Activated CD8-positive, alpha-beta memory T cell treated with anti-CD3 and anti-CD28 coated beads, Interleukin-2, amount 50 U/mL, for 1 hour (primary cell): Measurements from ENCODE around the gene STK11.

Experiments
- DNase-seq: peaks from one replicate; pipeline ENCODE4 v3.0.0-alpha.2; 2020; ENCODE audit errors: extremely low read depth

The STK11 gene

DNA sequence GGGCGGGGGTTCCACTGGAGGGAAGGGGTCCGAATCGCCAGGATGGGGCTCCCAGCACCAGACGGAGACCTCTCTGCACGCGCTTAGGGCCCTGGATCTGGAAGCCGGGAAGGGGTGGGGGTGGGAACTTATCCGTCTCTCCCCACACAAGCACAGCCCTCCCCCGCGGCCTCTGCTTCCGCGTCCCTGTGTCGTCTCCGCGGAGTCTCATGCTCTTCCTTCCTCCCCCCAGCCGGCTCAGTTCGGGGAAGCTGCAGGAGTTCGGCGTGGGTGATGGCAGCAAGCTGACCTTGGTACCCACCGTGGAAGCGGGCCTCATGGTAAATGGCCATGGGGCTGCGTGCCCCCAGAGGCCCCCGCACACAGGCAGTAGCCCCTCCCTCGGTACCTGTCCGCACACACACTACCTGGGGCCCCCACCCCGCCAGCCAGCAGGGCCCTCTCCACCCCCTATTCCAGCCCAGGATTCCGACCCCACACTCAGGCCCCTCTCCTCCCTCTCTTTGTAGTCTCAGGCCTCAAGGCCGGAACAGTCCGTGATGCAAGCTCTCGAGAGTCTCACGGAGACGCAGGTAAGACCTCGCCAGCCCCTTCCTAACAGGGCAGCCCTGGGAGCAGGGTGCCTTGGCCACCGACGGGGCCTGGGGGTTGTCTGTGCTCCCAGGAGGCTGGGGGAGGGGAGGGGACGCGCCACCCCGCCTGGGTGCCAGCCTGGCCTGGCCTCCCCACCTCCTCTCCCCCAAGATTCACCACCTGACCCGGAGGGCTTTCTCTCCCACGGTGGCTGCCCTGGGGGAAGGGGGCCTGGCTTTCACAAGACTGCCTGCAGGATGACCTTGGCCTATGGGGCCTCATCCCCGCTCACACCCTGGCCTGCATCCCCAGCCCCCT lies 46.0 kb downstream of the STK11 start:
- DNase-seq = no peak

DNA sequence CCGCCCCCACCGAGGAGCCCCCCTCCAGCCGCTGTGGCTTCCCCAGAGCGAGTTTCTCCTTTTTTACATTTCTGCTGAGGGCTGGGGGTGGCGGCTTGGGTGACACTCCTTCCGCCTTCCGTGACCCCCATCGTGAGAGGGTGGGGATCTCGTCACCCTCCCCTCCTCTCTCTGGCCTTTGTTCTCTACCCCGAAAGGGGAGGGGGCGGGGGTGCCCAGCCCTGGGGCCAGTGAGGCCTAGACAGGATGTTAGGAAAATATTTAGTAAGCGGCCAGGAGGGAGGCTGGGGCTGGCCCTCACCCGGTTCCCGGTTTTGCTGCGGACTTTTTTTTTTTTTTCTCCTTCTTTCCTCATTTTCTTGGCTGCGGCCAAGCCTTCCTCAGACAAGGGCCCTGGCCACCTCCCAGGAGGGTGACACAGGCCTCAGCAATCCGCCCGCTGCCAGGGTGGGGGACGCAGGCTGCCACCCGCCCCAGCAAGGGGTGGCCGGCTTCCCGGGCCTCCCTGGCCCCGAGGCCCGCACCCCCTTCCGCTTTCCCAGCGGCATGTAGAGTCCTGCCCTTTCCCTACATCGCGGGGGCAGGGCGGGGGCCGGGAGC lies 46.7 kb downstream of the STK11 start:
- DNase-seq = no peak

DNA sequence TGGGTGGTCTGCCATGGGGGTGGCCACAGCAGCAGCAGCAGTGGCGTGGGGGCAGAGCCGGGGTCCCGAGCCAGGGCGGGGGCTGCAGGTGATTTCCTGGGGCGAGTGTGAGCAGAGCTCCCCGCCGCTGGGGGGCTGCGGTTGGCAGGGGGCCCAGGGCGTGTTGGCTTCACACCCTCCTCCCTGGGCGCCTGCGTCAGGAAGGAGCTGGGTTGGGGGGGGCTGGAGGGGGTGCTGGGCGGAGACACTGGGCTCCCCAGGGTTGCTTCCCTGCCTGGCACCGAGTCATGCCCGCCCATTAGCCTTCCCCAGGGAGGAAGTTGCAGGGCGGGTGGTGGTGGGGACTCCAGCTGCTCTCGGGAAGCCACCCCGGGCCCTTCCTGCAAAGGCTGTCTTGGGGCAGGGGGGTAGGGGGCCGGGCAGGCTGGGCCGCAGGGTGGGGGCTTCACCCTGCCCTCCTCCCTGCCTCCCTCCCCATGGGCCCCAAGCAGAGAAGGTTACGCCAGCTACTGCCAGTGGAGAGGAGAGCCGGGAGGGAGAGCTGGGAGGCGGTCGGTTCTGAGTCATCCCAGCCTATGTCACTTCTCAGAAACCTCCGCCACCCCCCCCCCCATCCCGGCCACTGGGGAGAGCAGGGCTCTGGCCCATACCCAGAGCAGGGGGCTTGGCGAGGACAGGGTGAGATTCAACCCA lies 47.4 kb downstream of the STK11 start:
- no peak for DNase-seq

DNA sequence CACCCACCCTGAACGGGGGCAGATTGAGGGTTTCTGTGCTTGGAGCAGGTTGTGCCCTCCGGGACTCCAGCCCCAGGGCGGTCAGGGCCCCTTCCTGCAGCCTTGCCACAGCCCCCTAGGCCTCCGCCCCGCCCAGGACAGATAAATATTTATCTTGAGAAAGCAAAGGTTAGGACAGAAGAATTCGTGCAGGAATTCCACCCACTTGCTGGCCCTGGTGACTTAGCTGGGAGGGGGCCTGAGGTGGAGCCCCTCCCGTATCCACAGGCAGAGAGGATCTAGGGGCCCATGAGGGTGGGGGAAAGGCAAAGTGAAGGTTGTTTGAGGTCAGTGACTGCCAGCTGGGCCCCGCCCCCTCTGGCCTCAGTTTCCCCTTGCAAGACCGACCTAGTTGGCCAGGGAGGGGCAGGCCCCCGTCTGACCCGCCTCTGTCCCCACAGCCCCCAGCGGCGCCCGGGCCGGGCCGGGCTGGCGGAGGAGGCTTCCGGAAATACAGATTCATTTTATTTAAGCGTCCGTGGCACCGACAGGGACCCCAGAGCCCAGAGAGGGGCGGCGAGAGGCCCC lies 48.0 kb downstream of the STK11 start:
- no peak for DNase-seq

DNA sequence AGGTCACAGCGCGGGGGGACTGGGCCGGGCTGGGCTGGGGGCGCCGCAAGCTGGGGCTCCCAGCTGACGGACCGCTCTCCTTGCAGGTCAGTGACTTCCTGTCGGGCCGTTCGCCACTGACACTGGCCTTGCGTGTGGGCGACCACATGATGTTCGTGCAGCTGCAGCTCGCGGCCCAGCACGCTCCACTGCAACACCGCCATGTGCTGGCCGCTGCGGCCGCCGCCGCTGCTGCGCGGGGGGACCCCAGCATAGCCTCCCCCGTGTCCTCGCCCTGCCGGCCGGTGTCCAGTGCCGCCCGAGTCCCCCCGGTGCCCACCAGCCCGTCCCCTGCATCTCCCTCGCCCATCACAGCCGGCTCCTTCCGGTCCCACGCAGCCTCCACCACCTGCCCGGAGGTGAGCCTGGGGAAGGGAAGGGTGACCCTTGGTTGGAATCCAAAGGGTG lies 48.5 kb downstream of the STK11 start:
- no peak for DNase-seq

DNA sequence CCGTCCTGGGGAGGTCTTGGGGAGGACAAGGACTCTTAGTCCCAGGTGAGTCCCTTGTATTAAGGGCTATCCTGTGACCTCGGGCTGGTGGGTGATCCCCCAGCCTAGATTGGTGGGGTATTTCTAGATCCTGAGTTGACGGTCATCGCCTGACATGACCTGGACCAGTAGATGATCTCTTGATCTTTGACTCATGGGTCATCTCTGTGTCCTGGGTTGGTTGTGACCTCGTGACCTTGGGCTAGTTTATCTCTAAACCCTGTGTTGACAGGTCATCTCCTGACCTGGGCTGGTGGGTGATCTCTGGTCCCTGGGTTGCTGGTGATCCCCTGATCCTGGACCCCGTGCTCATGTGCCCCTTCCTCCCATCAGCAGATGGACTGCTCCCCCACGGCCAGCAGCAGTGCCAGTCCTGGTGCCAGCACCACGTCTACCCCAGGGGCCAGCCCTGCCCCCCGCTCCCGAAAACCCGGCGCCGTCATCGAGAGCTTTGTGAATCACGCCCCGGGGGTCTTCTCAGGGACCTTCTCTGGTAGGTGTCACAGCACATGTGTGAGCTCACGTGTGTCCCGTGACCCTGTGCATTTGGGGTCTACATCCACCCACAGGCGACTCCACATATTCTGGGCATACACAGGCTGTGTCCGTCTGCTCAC lies 49.1 kb downstream of the STK11 start:
- no peak for DNase-seq

DNA sequence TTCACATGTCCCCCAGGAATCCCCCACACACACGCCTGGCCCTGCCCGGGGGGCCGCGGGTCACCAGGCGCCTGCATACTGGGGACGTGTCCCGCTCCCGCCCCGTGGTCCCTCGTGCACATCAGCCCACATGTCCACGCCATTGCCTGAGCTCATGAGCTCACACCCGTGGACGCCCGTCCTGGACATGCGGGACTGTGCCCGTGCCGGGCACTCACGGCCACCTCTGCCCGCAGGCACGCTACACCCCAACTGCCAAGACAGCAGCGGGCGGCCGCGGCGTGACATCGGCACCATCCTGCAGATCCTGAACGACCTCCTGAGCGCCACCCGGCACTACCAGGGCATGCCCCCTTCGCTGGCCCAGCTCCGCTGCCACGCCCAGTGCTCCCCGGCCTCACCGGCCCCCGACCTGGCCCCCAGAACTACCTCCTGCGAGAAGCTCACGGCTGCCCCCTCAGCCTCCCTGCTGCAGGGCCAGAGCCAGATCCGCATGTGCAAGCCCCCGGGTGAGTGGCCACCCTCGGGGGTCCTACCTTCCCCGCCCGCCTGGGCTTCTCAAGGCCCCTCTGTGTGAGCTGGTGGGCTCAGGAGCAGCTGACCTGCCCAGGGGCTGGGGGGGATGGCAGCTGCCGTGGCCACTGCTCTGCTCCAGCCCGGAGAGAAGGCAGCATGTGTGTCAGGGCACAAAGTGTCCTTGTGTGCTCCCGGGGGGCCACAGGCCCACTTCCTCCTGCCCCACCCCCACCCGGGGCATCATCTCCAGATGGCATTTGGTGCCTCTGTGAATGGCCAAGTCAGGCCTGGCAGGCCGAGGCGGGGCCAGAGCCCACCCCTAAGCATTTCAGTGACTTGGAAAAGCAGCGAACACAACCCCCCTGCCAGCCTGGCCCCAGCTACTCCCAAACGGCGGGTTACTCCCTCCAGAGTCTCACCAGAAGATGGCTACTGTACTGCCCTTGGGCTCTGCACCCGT lies 49.9 kb downstream of the STK11 start:
- DNase-seq = no peak

DNA sequence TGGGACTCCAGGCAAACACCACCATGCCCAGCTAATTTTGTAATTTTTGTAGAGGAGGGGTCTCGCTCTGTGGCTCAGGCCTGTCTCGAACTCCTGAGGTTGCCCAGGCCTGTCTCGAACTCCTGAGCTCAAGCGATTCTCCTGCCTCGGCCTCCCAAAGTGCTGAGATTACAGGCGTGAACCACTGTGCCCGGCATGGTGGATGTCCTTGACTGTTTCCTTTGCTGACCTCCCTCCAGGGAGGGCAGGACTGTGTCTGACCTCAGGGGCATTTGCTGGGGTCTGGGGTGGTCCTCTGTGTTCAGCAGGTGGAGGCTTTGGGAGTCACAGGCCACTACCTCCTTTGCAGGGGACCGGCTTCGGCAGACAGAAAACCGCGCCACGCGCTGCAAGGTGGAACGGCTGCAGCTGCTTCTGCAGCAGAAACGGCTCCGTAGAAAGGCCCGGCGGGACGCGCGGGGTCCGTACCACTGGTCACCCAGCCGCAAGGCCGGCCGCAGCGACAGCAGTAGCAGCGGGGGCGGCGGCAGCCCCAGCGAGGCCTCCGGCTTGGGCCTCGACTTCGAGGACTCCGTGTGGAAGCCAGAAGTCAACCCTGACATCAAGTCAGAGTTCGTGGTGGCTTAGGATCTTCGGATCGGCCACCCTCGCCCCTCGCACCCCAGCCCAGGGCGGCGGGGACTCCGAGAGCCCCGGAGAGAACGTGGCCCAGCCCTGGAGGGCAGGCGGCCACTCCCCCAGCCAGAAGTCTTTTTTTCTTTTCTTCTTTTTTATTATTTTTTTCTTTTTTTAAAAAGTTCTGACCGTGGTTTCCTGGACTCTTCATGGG lies 51.3 kb downstream of the STK11 start:
- DNase-seq = no peak

DNA sequence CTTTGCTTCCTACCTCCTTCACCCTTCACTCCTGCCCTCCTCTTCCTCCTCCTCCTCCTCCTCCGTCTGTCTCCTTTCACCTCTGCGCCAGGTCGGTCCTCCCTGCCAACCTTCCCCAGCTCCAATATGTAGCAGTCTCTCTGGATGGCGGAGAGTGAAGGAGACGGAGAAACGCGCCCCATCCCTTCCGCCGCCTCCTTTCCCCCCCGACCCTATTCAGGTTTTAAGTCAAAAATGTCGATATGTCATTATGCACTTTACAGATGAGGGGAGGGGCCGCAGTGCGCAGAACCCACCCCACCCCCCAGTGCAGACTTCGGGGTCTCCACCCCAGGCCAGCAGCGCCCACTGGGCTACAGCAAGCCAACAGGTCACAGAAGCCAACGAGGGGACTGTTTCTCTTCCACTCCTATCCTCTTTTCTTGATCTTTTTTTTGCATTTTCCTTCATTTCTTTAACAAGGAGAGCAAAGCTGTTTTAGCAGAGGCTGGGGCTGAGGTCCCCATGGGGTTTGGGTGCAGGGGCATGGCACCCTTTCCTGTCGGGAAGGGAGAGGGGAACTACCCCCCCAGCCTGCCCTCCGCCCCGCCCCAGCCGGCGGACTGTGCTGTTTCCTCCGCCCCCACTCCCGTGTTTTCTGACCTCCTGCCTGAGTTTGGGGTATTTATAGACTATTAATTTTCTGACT lies 52.0 kb downstream of the STK11 start:
- DNase-seq = no peak

DNA sequence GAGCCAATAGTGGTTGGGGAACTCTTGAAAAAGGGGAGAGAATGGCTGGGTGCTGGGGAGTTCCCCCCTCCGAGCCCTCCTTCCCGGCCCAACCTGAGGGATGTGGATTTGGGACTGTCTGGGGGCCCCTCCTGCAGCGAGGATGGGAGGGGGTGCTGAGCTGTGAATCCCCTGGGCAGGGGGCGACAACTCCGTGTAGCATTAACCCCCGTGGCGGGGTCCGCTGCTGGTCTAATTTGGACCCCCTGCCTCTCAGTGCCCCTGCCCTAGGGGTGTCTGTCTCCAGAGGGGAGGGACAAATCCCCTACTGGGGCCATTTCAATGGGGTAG lies 52.5 kb downstream of the STK11 start:
- no peak for DNase-seq

DNA sequence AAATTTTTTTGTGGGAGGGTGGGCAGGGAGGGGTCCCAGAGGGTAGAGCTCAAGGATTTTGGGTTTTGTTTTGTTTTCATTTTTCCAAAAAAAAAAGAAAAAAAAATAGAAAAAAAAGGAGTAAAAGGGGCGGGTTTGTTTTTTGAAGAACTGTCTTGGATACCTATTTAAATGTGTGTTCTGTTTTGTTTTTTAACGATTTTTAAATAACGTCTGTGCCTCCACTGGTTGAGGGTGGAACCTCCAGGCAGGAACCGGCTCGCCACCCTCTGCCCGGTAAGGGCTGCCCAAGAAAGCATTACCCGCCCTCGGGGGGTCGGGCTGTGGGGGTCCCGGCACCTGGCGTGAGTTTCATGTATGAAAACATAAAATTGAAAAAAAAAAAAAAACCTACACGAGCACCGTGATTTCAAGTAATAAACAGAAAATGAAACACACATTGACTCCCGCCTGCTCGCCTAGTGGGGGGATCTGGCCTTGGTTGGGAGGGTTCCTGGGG lies 53.2 kb downstream of the STK11 start:
- no peak for DNase-seq

DNA sequence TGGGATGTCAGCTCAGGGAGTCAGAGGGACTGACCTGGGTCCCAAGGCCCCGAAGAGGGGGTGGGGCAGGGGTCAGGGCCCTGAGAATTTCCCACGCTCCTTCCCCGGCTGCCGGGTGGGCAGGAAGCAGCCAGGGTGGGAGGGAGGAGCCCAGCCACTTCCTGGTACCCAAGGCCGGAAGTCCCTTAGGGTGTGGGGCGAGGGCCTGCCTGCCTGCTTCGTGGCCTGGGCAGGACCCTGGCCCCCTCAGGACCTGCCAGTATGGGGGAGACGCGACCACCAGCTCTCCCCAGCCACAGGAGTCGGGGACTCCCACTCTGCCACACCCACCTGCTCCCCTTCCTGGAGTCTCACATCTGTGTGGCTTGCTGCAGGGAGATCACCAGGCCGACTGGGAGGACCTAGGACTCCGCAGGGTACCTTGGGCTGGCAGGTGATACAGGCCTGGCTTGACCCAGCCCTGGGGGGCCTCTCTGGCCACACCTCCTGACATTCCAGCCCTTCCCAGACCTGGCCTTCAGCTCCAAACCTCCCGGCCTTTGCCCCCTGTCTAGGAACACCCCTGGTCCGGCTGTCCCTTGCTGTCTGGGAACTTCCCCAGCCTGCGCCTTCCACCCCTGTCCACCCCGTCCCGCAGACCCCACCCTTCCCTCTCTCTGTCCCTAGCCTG lies 53.8 kb downstream of the STK11 start:
- no peak for DNase-seq

DNA sequence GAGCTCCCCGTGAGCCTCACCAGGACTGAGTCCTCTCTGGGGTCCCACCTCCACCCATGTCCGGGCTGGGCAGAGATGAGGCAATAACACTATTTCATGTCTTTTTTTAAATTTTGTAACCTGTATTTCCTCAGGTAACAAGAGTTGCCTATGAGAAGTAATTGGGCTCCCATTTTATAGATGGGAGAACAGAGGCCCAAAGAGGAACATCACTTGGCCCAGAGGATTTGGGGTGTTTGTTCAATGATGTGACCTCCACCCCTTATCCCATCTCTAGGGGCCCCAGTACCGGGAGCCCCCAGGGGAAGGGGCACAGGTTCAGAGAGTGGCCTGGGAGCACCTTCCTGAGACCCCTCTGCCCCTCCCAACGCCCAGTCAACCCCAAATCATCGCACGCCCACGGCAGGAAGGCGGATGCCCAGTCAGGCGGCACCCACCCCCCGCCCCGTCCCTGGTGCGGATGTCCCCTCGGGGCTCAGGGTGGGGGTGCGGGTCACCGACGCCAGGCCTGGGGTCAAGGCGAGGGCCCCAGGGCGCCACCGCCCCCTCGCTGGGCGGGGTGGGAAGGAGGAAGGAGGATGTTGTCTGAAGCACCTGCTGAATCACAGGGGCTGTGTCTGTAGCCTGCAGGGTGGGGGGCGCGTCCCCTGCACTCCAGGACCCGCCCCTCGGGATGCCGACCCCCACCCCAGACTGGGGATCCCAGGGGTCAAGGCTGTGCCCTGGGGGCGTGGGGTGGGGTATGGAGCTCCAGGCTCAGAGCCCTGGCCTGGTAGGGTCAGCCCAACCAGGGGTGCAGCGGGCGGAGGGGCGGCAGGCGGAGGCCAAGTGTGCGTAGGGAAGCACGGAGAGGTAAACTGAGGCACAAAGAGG lies 54.5 kb downstream of the STK11 start:
- DNase-seq = no peak

DNA sequence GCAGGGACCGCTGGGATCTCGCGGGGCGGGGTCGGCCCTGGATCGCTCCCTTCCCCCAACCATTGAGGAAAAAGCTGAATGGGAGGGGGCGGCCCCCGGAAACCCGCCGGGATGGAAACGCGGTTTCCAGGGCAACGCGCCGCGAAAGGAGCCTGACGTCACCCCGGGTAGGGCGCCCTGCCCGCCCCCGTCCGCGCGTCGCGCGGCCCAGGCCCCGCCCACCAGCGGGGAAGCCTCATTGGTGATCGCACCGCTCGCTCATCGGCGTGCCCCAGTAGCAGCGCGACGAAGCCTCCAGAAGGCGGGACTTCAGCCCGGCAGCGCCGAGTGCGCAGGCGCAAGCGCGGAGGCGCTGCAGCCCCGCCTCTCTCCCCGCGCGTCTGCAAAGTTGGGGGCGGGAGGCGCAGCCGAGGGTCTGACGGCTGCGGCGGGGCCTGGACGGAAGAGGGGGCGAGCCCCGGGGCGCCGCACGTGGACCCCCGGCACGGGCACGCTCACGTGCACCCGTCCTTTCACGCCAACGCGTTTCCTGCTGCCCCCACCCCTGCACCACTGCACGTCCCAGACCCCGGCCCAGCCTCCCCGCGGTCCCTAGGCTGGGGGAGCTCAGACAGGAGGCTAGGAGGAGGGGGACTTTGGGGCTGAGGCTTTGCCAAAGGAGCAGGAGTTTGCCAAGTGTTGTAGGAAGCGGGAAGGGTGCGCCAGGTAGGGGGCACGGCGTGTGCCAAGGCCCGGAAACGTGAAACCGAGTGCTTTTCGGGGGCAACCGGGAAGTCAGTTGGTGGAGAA lies 55.4 kb downstream of the STK11 start:
- DNase-seq = peak; percentile 94

DNA sequence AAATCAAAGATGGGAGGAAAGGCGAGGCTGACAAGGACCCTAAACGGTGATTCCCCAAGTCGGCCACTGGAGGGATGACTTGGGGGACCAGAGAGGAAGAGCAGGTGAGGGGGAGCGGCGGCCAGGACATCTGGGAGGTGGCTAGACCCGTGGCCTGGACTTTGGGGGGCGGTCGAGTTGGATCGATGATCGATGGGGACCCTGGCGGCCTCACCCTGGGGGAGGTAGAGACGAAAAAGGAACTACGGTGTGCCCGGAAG lies 55.9 kb downstream of the STK11 start:
- DNase-seq = no peak

DNA sequence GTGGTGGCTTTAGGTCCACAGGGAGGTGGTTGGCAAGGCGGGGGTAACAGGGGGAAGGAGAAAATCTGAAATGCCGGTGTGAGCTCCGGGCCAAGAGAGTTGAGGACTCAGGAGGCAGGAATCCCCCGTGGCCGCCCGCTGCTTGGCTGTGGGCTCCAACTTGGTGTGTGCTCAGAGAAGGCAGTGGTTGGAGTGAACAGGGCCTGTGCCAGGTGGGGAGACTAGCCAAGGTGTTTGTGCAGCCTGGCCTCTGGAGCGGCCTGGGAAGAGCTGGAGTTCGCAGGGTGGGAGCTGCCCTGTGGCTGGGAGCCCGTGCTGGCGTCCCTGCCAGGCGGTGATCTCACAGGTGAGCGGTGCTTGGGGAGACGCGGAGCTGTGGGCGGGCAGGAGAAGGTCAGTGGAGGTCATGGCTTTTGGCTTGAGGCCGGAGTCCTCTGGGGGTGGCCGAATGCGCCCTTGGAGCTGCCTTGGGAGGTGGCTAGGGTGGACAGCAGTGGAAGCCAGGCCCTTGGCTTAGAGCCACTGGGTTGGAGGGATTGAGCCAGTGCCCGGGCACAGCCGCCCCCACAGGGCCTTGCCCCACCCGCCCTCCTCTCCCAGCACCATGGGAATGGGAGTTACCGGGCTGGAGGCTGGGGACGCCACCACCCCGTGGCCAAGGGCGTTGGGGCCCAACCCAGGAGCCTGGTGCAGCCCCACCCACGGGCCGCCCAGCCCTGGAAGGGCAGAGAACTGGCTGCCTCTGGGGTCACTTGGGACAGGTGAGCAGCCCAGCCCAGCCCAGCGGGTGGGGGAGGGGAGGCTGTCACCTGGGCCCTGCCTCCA lies 56.4 kb downstream of the STK11 start:
- no peak for DNase-seq
